Upper lobe of left lung (tissue), 4 donors: ENCODE data around the gene TXNDC9.

Experiments used
- POLR2A ChIP-seq, 4 donors: fragments of 450-650 bp; IDR thresholded peaks; one replicate each; pipeline ENCODE4 v1.5.1; 2016 to 2017; ENCODE audit warnings: antibody characterized with exemption in 4 of 4, mild to moderate bottlenecking in 2 of 4
- TF ChIP-seq, protein P1 (sequence below), 6 experiments: fragments of 450-650 bp in 4 of 6; fragments of 200-600 bp in 2 of 6; sonication (generic) in 2 of 6; IDR thresholded peaks; one replicate each; pipeline ENCODE4 v1.5.1; 2016 to 2019; ENCODE audit warnings: antibody characterized with exemption in 6 of 6

DNA sequence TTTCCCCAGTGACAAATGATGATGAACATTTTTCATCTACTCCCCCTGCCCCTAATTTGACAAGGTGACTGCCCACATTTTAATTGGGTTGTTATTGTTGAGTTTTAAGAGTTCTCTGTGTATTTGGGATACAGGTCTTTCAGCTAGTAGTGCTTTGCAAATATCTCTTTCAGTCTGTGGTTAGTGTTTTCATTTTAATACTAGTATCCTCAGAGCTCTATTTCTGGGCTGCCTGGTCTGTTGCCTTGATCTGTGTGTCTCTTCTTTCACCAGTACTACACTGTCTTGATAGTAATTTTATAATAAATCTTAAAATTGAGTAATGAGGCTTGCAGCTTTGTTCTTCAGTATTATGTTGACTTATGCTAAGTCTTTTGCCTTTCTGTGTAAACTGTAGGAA, 20.7 kb upstream of the TXNDC9 start:
- TF ChIP-seq, protein P1, sequence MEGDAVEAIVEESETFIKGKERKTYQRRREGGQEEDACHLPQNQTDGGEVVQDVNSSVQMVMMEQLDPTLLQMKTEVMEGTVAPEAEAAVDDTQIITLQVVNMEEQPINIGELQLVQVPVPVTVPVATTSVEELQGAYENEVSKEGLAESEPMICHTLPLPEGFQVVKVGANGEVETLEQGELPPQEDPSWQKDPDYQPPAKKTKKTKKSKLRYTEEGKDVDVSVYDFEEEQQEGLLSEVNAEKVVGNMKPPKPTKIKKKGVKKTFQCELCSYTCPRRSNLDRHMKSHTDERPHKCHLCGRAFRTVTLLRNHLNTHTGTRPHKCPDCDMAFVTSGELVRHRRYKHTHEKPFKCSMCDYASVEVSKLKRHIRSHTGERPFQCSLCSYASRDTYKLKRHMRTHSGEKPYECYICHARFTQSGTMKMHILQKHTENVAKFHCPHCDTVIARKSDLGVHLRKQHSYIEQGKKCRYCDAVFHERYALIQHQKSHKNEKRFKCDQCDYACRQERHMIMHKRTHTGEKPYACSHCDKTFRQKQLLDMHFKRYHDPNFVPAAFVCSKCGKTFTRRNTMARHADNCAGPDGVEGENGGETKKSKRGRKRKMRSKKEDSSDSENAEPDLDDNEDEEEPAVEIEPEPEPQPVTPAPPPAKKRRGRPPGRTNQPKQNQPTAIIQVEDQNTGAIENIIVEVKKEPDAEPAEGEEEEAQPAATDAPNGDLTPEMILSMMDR (IDR thresholded peaks at IDR 0.05) = no peak
- no peak for TF ChIP-seq POLR2A (IDR thresholded peaks at IDR 0.05)
